Ishikawa (cell line): ENCODE measurements around the gene SOX1.

Experiments
- CEBPB ChIP-seq: IDR thresholded peaks from 2 replicates; pipeline ENCODE4 v1.6.1; 2012
- CREB1 ChIP-seq: IDR thresholded peaks from 2 replicates; pipeline ENCODE4 v1.6.1; 2012; ENCODE audit warnings: low read depth
- EGR1 ChIP-seq: IDR thresholded peaks from 2 replicates; pipeline ENCODE4 v1.6.1; 2012
- EP300 ChIP-seq: IDR thresholded peaks from 2 replicates; pipeline ENCODE4 v1.6.1; 2012; ENCODE audit warnings: borderline replicate concordance
- FOXM1 ChIP-seq: IDR thresholded peaks from 2 replicates; pipeline ENCODE4 v1.6.1; 2012; ENCODE audit warnings: low read depth, borderline replicate concordance
- MAX ChIP-seq: IDR thresholded peaks from 2 replicates; pipeline ENCODE4 v1.6.1; 2012
- NFIC ChIP-seq: IDR thresholded peaks from 2 replicates; pipeline ENCODE4 v1.6.1; 2012
- RAD21 ChIP-seq: IDR thresholded peaks from 2 replicates; pipeline ENCODE4 v1.6.1; 2012; ENCODE audit warnings: low read depth
- TAF1 ChIP-seq: IDR thresholded peaks from 2 replicates; pipeline ENCODE4 v1.6.1; 2012; ENCODE audit warnings: low read depth, mild to moderate bottlenecking
- TCF12 ChIP-seq: IDR thresholded peaks from 2 replicates; pipeline ENCODE4 v1.6.1; 2012; ENCODE audit warnings: low read depth
- TEAD4 ChIP-seq: IDR thresholded peaks from 2 replicates; pipeline ENCODE4 v1.6.1; 2012
- YY1 ChIP-seq: IDR thresholded peaks from 2 replicates; pipeline ENCODE4 v1.6.1; 2012; ENCODE audit warnings: low read depth
- ZBTB7A ChIP-seq: IDR thresholded peaks from 2 replicates; pipeline ENCODE4 v1.6.1; 2012; ENCODE audit warnings: low read depth
- TF ChIP-seq, protein P1 (sequence below): IDR thresholded peaks from 2 replicates; pipeline ENCODE4 v1.6.1; 2012
- TF ChIP-seq, protein P2 (sequence below): IDR thresholded peaks from 2 replicates; pipeline ENCODE4 v1.6.1; 2012; ENCODE audit warnings: low read depth, mild to moderate bottlenecking

The SOX1 gene

GRCh38 chr13:112096959-112097358, 30.0 kb downstream of the SOX1 start:
- TF ChIP-seq EP300 (no peak), FOXM1 (no peak), NFIC (no peak), RAD21 (no peak), TEAD4 (no peak), TCF12 (no peak), EGR1 (no peak), CREB1 (no peak), CEBPB (no peak), YY1 (no peak), TAF1 (no peak), ZBTB7A (no peak), MAX (no peak)
- TF ChIP-seq, protein P1, sequence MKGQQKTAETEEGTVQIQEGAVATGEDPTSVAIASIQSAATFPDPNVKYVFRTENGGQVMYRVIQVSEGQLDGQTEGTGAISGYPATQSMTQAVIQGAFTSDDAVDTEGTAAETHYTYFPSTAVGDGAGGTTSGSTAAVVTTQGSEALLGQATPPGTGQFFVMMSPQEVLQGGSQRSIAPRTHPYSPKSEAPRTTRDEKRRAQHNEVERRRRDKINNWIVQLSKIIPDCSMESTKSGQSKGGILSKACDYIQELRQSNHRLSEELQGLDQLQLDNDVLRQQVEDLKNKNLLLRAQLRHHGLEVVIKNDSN = no peak
- TF ChIP-seq, protein P2, sequence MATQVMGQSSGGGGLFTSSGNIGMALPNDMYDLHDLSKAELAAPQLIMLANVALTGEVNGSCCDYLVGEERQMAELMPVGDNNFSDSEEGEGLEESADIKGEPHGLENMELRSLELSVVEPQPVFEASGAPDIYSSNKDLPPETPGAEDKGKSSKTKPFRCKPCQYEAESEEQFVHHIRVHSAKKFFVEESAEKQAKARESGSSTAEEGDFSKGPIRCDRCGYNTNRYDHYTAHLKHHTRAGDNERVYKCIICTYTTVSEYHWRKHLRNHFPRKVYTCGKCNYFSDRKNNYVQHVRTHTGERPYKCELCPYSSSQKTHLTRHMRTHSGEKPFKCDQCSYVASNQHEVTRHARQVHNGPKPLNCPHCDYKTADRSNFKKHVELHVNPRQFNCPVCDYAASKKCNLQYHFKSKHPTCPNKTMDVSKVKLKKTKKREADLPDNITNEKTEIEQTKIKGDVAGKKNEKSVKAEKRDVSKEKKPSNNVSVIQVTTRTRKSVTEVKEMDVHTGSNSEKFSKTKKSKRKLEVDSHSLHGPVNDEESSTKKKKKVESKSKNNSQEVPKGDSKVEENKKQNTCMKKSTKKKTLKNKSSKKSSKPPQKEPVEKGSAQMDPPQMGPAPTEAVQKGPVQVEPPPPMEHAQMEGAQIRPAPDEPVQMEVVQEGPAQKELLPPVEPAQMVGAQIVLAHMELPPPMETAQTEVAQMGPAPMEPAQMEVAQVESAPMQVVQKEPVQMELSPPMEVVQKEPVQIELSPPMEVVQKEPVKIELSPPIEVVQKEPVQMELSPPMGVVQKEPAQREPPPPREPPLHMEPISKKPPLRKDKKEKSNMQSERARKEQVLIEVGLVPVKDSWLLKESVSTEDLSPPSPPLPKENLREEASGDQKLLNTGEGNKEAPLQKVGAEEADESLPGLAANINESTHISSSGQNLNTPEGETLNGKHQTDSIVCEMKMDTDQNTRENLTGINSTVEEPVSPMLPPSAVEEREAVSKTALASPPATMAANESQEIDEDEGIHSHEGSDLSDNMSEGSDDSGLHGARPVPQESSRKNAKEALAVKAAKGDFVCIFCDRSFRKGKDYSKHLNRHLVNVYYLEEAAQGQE = no peak

DNA sequence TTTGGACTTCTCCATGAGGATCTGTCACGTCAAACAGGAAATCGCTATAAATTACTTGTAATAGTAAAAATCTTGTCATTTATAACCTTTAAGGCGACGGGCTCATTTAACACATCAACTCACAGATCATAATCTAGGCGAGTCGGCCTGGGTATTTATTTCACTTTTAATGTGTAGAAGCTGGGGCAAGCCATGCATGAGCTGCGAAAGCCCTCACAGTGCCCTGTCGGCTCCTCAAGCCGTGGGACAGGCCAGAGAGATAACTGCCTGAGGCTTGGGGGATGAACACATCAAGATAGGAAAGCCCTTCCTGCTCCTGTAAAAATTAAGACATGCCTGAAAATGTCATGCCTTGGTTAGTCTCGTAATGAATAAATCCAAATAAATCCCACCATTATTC, 30.8 kb downstream of the SOX1 start:
- no peak for TF ChIP-seq TEAD4
- TF ChIP-seq TAF1 = no peak

DNA sequence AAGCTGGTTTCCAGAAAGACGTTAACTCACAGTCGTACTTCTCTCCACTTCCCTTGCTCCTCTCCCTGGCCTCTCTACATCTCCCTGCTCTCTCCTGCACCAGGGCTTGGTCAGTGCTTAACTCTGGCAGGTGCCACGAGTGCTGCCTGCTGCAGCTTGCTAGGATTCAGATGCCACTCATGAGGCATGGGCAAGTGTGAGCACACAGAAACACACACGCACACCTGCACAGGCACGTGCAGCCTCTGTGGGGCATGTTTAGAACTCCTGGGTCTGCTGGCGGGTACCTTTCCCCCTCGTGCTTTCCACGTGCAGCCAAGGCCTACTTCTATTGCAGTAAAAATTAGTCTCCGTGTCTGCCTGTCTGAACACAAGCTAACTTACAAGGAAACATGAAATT, 31.8 kb downstream of the SOX1 start:
- TF ChIP-seq TAF1 = no peak
- TF ChIP-seq, protein P1 = no peak
- no peak for TF ChIP-seq EGR1

DNA sequence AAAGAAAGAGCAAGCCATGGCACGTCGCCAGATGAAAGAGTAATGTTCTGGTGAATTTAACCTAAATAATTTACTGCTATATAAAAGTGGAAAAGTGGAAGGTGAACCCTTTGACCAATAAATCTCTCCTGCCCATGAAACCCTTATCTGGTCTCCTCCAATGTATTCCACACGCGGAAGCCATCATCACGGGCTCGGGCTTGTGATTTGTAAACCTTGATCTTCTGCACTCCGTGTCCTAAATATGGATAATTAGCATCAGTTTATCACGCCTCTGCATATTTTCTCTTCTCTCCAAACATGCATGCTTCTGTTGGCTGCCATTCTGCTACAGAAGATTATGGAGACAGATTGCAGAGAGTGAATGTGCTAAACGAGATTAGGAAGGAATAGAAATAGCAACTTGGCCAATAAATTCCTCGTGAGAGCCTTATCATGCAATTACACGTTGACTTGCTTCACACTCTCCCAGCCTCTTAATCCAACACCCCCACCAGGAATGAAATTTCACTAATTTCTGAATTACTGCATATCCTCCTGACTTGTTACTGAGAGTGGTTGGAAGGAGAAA, 34.5 kb downstream of the SOX1 start:
- TF ChIP-seq, protein P1 = no peak
- TF ChIP-seq YY1 = no peak
- no peak for TF ChIP-seq CEBPB
- TF ChIP-seq TEAD4 = no peak
- TF ChIP-seq NFIC = no peak
- TF ChIP-seq CREB1 = no peak
- no peak for TF ChIP-seq EGR1
- no peak for TF ChIP-seq FOXM1
- no peak for TF ChIP-seq TCF12
- no peak for TF ChIP-seq EP300
- no peak for TF ChIP-seq ZBTB7A
- no peak for TF ChIP-seq RAD21
- TF ChIP-seq MAX = no peak
- no peak for TF ChIP-seq TAF1
- TF ChIP-seq, protein P2 = no peak

DNA sequence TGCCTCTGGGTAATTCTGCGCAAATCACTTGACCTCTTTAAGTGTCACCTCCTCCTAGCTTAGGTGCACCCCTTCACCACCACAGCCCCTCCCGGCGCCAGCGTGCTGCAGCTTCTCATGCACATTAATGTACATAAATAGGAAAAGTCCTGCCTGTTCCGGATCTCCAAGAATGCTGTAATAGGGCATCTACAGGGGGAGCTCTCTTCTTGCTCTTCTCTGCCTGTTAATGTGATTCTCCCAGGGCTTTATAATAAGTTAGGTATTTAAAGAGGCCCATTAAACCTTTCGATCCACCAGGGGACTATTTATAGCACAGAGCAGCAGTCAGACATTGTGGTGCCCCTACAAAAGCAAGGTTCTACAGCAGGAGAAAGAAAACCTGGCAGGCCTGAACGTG, 35.3 kb downstream of the SOX1 start:
- TF ChIP-seq EP300 (no peak), FOXM1 (no peak), CEBPB (no peak), ZBTB7A (no peak), TEAD4 (no peak), CREB1 (no peak), MAX (no peak), EGR1 (no peak), YY1 (no peak), TCF12 (no peak)
- TF ChIP-seq, protein P2 = no peak
